NCI-H2107 treated with DMSO at 0.1 percent for 48 hours (cell line): ENCODE results near the gene KCNG2.

Experiments
- DNase-seq: peaks from one replicate; lab custom pipeline; 2025; ENCODE audit not compliant: unreplicated experiment; lab: John Stamatoyannopoulos, UW

The KCNG2 gene

DNA sequence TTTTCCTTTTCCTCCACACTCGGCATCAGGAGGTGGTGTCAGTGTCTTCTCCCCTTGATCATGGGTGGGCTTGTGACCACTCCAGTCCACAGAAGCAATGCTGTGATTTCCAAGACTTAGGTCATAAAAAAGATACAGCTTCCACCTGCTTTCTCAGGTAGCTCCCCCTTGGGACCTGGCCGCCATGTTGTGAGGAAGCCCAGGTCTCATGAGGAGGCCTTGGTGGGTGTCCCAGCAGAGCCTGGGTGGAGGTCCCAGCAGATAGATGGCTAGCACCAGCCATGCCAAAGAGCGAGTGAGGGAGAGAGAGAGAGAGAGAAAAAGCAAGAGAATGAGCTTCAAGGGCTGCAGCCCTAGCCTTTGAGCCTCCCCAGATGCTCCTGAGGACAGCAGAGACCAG is 137.8 kb downstream of the KCNG2 start:
- DNase-seq, result no peak

DNA sequence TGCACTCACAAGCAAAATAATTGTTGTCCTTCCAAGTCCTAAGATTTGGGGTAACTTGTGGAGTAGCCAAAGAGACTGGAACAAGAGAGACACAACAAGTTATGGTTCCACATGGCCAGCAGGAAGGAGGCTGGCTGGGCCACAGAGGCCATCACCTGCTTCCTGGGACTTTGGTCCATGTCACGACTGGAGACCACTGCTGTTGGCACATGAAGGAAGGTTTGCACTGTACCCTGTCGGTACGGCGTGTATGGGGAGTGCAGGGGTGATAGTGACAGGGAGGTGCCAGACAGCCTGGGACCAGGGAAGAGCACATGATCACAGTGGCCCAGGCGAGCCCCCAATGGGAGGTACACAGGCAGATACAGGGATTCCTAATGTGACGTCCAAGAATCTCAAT is 138.2 kb downstream of the KCNG2 start:
- no peak for DNase-seq

DNA sequence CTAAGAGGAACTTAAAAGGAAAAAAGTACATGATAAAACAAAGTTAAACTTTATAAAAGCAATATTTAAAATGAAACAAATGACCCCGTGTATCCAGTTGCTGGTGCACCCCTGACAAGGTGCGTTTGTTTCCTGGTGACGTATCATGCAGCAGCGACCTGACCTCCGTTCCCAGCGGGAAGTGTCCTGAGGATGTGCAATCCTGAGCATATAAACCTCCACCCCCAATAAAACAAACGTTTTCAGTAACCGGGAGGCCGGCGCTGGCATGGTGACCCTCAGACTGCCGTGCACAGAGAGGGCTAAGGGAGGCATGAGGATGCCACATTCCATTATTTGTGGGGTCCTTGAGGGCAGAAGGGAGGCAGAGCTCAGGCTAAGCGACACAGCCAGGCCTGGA is 138.9 kb downstream of the KCNG2 start:
- DNase-seq, result no peak

DNA sequence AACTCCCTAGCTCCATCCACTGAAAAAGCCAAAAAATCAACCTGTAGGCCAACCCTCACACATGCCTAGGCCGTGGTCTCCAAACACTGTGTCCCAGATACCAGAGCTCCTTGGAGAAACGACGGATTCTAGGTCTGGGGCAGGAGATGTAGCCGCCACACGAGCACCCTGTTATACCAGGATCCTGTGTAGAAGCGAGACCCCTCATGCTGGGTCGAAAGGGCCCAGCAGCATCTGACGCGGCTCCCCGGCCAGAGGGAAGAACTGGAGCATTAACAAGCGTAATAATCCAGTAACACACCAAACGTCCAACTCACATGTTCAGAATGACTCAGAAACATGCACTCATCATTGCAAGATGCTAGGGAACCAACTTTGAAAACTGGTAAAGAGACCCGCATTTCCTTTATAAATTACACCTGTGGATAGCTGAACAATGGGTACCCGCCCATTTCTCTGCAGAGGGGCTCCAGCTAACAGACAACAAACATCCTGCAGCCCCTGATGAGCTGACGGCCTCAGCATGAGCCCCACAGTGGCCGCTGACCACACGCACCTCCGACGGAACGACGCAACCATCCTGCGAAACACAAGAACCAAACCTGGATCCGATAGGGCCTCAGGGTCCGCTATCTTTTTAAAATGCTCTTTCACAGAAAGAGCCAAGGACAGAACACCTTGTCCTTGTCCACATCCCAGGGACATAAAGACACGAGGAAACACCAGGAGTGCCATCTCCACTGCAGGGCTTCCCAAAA is 139.5 kb downstream of the KCNG2 start:
- no peak for DNase-seq

DNA sequence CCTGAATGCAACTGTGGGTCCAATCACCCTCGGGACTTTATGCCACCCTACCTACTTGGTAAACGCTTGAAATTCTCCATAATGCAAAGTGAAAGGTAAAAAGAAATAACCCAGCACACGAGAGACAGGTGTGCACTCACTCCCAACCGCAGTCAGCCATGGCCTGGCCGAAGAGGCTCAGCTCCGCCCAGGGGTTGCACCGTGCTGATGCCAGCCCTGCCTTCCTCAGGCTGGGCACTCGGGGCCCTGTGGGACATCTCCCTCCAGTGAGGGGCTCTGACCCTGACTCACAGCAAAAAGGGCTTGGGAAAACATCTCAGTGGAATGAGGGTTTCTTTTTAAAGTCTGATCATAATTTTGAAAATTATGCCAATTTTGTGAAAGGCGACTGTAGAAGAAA is 140.5 kb downstream of the KCNG2 start:
- DNase-seq, result no peak

DNA sequence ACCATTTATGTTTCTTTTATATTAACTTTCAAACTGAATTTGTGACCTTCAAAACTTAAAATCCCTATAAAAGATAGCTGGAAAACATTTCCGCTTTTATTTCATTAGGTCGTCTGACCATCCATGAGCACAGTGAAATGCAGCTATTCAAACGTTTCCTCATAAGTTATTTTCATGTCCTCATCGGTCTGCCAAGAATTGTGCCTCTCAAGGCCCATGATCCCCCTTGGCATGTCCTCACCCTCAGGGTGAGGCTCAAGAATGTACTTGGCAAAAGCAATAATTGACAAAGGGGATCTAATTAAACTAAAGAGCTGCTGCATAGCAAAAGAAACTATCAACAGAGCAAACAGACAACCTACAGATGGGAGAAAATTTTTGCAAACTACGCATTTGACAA is 141.4 kb downstream of the KCNG2 start:
- DNase-seq, result no peak

DNA sequence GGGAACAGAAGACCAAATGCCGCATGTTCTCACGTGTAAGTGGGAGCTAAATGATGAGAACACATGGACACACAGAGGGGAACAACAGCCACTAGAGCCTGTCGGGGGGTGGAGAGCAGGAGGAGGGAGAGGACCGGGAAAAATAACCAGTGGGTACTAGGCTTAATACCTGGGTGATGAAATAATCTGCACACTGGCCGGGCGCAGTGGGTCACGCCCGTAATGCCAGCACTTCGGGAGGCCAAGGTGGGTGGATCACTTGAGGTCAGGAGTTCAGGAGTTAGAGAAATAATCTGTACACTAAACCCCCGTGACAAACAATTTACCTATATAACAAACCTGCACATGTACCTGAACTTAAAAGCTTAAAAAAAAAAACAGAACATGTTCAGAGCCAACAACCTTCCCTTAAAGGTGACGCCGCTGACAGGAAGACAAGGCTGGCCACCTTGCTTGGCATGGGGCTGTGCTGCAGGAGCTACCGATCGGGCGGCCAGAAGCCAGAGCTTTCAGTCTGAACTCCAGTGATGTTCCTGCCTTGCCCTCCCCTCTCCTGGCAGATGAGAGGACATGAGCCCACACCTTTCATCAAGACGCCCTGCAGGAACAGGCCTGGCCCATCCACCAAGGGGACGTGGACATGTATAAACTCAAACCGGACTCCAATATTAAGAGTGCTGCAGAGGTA is 142.5 kb downstream of the KCNG2 start:
- DNase-seq, result no peak

DNA sequence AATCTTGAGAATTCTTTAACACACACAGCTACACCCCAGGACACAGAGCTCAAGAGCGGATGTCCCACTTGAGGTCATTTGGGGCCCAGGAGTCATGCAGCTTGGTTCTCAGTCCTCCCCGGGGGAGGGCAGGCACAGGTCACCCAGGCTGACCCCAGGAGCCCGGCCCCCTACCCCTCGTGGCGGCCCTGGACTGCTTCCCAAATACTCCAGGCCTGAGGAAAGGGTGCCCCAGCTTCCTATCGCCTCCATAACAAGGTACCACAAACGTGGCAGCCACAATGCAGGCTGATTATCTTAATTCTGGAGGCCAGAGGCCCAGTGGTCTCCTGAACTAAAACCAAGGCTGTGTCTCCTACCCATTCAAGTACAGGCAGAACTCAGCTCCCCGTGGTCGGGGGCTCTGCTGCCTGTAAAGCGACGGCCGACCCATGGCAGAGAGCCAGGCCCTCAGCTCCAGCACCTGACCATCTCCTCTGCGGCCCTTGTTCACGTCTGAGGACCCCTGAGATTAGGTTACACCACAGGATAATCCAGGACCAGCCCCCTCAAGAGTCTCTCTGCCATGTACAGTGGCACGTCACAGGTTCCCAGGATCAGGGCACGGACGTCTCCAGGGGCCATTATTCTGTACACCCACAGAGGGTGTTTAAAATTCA is 143.2 kb downstream of the KCNG2 start:
- no peak for DNase-seq

DNA sequence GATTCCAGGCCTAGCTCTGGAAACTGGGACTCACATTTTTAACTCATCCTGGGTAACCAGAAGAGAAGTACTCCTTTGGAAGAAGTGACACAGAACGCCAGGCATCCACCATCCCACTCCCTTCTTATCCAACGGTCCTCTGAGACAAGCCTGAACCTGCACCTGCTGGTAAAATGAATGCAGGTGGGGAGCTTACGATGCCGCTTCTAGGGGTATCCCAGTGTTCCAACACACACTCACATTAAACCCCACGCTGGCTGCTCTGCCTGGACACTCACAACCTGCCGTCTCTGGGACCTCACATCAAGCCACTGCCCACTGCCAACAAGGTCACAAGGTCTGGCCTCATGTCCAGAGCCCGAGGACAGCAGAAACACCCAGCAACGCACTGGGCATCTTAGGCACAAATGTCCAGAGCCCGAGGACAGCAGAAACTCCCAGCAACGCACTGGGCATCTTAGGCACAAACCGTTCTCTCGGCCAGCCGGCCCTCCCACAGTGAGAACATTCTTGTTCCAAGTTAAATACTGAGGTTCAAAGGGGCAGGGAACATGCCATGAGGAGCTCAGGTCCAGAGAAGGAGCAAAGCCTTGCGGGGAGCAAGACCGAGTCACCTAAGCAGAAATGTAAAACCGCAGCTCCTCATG is 143.9 kb downstream of the KCNG2 start:
- no peak for DNase-seq

DNA sequence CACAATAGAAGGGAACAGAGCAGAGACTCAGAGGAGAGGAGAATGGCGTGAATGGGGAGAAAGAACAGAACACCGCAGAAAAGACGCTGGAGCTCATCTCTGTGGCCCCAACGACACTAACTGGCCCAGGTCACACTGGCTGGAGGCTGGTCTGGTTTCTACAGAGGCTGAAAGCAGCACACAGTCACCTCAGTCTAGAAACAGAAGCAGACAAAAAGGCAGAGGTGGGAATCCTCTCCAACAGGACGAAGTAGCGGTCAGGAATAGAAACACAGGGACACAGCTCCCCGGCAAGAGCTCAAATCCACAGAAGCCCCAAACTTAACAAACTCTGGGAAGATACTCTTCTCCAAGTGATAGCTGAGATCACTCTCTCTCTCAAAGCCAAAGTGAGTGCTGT is 144.5 kb downstream of the KCNG2 start:
- no peak for DNase-seq

DNA sequence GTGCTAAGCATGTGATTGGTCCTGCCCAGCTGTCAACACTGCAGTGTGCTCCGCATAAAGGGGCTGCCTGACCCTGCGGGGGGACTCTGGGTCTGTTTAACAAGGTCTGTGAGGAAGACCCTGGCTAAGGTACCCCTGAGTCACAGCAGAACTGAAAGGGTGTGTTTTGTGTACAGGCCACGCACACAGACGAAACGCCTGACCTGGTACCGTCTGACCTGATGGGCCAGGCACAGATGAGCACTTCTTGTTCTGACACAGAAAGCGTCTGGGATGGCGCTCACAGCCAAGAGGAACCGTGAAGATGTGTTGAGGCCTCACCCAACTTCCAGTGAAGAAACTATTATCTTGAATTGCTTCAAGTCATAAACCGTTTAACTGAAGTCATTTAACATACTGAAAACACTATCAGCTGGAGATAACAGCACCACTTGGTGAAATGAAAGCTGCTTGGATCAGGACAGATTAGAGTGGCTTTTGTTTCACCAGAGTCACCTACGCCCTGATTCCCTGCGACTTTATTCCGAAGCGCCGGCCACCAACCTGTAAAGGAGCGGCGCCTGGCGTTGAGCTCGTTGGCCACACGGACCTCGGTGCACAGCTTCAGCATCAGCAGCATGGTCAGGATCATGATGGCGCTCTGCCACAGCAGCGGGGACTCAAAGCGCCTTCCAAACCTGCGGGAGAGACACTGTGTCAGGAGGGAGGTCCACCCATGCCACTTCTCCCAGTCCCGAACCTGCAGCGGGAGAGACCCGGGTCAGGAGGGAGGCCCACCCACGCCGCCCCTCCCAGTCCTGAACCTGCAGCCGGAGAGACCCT is 145.3 kb downstream of the KCNG2 start:
- no peak for DNase-seq

DNA sequence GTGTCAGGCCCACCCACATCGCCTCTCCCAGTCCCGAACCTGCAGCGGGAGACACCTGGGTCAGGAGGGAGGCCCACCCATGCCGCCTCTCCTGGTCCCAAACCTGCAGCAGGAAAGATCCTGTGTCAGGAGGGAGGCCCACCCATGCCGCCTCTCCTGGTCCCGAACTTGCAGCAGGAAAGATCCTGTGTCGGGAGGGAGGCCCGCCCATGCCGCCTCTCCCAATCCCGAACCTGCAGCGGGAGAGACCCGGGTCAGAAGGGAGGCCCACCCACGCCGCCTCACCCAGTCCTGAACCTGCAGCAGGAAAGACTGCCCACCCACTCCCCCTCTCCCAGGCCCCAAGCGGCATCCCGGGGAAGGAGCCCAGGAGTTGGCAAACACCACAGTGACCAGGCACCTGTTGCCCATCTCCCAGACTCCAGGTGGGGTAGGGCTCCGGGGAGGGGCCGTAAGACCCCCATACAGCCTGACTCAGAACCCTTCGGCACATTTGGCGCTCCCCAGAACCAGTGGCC is 145.9 kb downstream of the KCNG2 start:
- no peak for DNase-seq

DNA sequence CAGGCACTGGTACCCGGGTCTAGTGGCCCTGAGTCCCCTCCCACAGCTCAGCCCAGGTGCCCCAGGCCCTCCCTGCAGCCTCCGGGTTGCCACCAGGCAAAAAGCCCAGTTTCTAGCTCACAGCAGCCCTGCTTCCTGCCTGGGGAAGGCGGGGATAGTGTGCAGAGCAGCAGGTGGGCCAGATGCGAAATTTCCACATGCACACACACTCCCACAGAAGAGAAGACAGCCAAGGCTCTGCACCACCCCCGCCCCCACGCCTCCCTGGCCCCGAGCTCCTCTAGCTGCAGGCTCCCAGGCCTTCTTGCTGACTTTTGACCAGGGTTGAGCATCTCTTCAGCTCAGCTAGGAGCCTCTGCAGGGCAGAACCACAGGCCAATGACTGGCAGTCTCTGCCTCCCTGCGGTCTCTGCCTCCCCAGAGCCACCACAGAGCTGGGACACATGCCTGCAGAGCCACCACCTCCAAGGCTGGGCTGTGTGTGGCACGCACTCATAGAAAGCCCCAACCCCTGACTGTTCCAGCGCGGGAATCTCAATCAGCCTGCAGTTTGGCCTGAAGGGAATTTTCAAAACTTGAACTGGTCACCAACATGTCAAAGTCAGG is 146.5 kb downstream of the KCNG2 start:
- peak; percentile 71 for DNase-seq

DNA sequence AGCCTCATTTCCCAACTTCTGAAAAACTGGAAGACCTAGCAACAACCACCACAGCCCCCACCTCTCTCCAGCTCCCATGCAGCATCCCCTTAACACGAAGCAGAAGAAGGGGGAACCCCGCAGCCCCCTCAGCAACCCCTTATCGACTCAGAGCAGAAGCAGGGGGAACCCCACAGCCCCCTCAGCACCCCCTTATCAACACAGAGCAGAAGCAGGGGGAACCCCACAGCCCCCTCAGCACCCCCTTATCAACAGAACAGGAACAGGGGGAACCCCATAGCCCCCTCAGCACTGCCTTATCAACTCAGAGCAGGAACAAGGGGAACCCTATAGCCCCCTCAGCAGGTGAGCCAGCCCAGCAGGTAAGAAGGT is 147.0 kb downstream of the KCNG2 start:
- no peak for DNase-seq

DNA sequence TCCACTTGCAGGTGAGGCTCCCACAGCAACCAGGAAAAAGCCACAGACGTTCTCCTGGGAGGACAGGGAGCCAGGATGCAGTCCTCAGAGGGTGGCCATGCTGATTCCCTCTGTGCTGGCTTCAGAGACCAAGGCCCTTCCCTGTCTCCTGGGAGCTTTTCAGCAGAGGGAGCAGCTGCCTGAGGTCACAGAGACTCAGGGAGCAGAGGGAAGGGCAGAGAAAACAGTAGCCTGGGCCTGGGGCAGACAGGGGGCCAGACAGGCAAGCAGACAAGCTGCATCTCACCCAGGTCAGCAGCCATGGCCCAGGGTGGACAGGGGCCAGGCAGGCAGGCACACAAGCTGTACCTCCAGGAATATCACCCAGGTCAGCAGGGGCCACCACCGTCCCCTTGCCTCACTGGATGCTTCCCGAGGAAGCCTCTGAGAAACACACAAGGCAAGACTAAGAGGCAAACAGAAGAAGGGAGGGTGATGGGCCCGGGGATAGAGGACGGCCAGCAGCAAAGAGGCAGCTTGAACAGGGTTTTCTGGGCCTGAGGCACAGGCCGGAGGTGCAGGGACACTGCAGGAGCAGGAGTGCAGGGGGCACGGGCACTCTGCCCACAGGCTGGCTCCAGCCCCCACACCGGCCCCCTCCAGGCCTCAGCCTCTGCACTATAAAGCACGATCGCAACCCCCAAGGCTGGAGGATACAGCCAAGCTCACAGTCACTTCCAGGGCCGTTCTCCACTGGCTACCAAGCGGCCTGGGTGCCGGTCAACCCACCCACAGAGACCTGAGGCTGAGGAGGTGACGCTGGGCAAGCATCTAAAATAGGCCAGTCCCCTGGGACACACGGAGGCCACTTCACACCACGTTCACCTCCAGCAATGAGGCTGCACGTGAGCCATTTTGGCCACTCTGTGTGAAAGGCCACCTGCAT is 147.6 kb downstream of the KCNG2 start:
- DNase-seq, result peak; percentile 78

DNA sequence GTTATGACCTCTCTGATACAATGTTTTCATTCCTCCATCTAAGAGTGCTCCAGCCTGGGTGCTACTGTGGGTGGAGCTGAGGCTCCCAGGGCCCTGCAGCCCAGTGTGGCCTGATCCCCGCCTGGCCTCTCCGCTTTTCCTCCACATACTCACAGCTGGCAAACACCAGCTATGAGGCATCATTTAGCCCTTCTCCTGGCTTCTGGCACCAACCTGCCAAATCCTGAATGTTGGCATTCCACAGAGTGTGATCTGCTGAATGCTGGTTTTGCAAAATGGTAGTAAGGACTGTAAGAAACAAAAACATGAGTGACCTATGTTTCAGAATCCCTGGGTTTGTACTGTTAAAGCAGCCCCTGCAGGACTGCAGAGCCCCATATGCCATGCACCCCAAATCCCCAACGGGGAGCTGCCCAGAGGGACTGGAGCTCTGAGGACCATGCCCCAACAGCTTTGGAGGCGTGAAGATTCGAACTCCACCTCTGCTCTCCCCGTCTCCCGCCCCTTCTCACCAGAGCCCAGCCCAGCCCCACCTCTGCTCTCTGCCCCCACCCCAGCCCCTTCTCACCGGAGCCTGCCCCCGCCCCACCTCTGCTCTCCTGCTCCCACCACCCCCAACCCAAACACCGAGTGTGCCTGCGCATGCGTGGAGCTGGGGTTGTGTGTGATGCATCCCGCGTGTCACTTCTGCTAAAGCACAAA is 149.5 kb downstream of the KCNG2 start:
- DNase-seq, result no peak

DNA sequence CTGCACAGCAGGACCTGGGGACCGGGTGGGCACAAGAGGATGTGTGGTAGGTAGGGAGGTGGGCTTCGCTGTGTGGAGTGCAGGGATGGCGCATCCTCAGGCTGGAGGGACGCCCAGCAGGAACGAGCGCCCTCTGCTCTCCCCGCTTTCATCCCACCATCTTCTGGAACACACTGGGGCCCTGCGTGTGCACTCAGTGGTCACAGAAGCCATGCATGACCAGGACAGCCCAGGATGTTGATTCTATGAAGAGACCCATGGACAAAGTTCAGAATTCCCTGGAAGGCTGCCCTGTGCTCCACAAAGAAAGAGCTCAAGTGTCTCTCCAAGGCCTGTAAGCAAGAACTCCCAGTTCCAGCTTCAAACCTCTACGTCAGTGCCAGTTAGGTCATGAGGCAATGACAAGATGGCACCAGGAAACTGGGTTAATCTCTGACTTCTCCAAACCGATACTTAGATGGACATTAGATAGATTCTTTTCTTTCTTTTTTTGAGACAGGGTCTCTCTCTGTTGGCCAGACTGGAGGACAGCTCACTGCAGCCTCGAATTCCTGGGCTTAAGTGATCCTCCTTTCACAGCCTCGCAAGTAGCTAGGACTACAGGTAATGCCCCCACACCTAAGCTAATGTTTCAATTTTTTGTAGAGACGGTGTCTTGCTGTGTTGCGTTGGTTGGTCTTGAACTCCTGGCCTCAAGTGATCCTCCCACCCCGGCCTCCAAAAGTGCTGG is 150.3 kb downstream of the KCNG2 start:
- DNase-seq, result no peak
